ENCODE results near the gene RGSL1.
"Not testable (repeated sequence)": the region's sequence is repeated elsewhere in the genome, so short reads cannot be mapped to it uniquely, and the experiment has no call there.

RGSL1 gene

GRCh38 chr1:182446033-182446669, 3.8 kb upstream of the RGSL1 start:
- peak; percentile 19 for DNase-seq (ENCODE audit: low spot score)

GRCh38 chr1:182447124-182447523, 2.8 kb upstream of the RGSL1 start:
- DNase-seq (ENCODE audit: low spot score), result not testable (repeated sequence)

- DNase-seq (ENCODE audit: low spot score), result no peak
Observed at GRCh38 chr1:182447660-182448059, 2.3 kb upstream of the RGSL1 start.

- DNase-seq (ENCODE audit: low spot score), result no peak
Observed at GRCh38 chr1:182453631-182454030, 3.7 kb downstream of the RGSL1 start.

- DNase-seq (ENCODE audit: low spot score), result no peak
Observed at GRCh38 chr1:182457844-182458243, 7.9 kb downstream of the RGSL1 start.

GRCh38 chr1:182459949-182460348, 10.0 kb downstream of the RGSL1 start:
- no peak for DNase-seq (ENCODE audit: low spot score)

- no peak for DNase-seq (ENCODE audit: low spot score)
Observed at GRCh38 chr1:182460550-182460951, 10.6 kb downstream of the RGSL1 start.

- DNase-seq (ENCODE audit: low spot score), result no peak
Observed at GRCh38 chr1:182473556-182473955, 23.6 kb downstream of the RGSL1 start.

- no peak for DNase-seq (ENCODE audit: low spot score)
Observed at GRCh38 chr1:182476625-182477024, 26.7 kb downstream of the RGSL1 start.

- no peak for DNase-seq (ENCODE audit: low spot score)
Observed at GRCh38 chr1:182478238-182478637, 28.3 kb downstream of the RGSL1 start.

- no peak for DNase-seq (ENCODE audit: low spot score)
Observed at GRCh38 chr1:182484067-182484466, 34.1 kb downstream of the RGSL1 start.

GRCh38 chr1:182484531-182485257, 34.7 kb downstream of the RGSL1 start:
- DNase-seq (ENCODE audit: low spot score), result no peak

GRCh38 chr1:182485861-182486260, 35.9 kb downstream of the RGSL1 start:
- DNase-seq (ENCODE audit: low spot score), result no peak

GRCh38 chr1:182488803-182489202, 38.9 kb downstream of the RGSL1 start:
- DNase-seq (ENCODE audit: low spot score), result no peak

- no peak for DNase-seq (ENCODE audit: low spot score)
Observed at GRCh38 chr1:182493063-182493462, 43.1 kb downstream of the RGSL1 start.

- no peak for DNase-seq (ENCODE audit: low spot score)
Observed at GRCh38 chr1:182495002-182495401, 45.1 kb downstream of the RGSL1 start.

- DNase-seq (ENCODE audit: low spot score), result no peak
Observed at GRCh38 chr1:182495693-182496092, 45.7 kb downstream of the RGSL1 start.

GRCh38 chr1:182507685-182508084, 57.7 kb downstream of the RGSL1 start:
- DNase-seq (ENCODE audit: low spot score), result no peak

- DNase-seq (ENCODE audit: low spot score), result no peak
Observed at GRCh38 chr1:182515556-182515955, 65.6 kb downstream of the RGSL1 start.

GRCh38 chr1:182520736-182521135, 70.8 kb downstream of the RGSL1 start:
- DNase-seq (ENCODE audit: low spot score), result no peak

GRCh38 chr1:182525342-182525741, 75.4 kb downstream of the RGSL1 start:
- no peak for DNase-seq (ENCODE audit: low spot score)

- no peak for DNase-seq (ENCODE audit: low spot score)
Observed at GRCh38 chr1:182527680-182528079, 77.7 kb downstream of the RGSL1 start.

GRCh38 chr1:182528206-182528605, 78.3 kb downstream of the RGSL1 start:
- DNase-seq (ENCODE audit: low spot score), result not testable (repeated sequence)

- no peak for DNase-seq (ENCODE audit: low spot score)
Observed at GRCh38 chr1:182533896-182534295, 84.0 kb downstream of the RGSL1 start.
